H1 (cell line): Measurements from ENCODE around the gene IRF8. TPM values are rescaled to one million over a fixed set of nuclear protein-coding genes. Genes with fewer than 3 reads are reported as not detected.

Experiments
- CHD2 ChIP-seq: IDR thresholded peaks from 2 replicates; pipeline ENCODE4 v1.6.1; 2012; ENCODE audit warnings: low read length, improper control_type of control experiment
- JUND ChIP-seq: IDR thresholded peaks from 2 replicates; pipeline ENCODE4 v1.6.1; 2011; ENCODE audit warnings: mild to moderate bottlenecking, improper control_type of control experiment, low read length
- SP1 ChIP-seq: IDR thresholded peaks from 2 replicates; pipeline ENCODE4 v1.6.1; 2011; ENCODE audit warnings: low read depth, low read length
- polyA plus RNA-seq, 7 experiments: library from polyadenylated mRNA; depleted of rRNA in 3 of 7; stranded (reverse) in 5 of 7; unstranded in 2 of 7; fragments of >200 nt in 5 of 7; fragments of 200-250 nt in 2 of 7; gene quantifications; 1 replicate in 5 of 7; 2 replicates in 1 of 7; 4 replicates in 1 of 7; pipeline versions ENCODE4 v1.2.1 to v1.2.3, GENCODE V29; 2011 to 2013; ENCODE audit warnings: missing spikeins in 2 of 7, mixed read lengths in 2 of 7
- total RNA-seq: library from RNA; stranded (reverse); fragmentation: NEBNext Ultra II Directional; extraction: Animal tissue kit (Norgen Biotek cat#: 25700); gene quantifications from 2 replicates; pipeline ENCODE4 v1.2.1, GENCODE V29; 2021

Gene IRF8
- total and polyA plus RNA-seq, 2 of the 8 experiments (the other 6 are each of a cell fraction or from before 2014, with no cell fraction given), result 0.35 to 2.0 TPM

DNA sequence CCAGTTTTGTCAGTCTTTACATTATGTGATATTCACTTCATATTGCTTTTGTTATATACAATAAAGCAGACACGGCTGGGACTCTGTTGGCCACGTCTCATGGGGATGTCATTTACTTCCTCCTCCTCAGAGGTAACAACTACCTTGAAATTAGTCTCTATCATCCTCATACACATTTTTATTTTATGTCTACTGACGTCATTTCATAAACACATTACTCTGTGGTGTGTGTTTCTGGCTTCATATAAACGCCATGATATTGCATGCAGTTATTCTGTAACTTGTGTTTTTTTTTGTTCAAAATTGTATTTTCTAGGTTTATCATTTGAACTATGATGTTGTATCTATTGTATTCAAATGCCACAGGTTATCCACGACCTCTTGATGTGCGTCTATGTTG is 13.4 kb upstream of the IRF8 start (continued):
- TF ChIP-seq CHD2 (no peak), SP1 (no peak), JUND (no peak)
